IPS-20b (cell line): ENCODE data around the gene TULP4.
"Not testable (repeated sequence)": the region's sequence is repeated elsewhere in the genome, so short reads cannot be mapped to it uniquely, and the experiment has no call there.

Source experiments
- H3K27ac ChIP-seq: one replicate; pipeline ENCODE4 v1.5.1; 2013; ENCODE audit warnings: low read length
- H3K27me3 ChIP-seq: 2 replicates; pipeline ENCODE4 v1.6.1; 2013; ENCODE audit warnings: mild to moderate bottlenecking, low read length, inconsistent platforms; ENCODE audit not compliant: insufficient read depth
- H3K36me3 ChIP-seq: 2 replicates; pipeline ENCODE4 v1.6.1; 2013; ENCODE audit warnings: low read depth, mild to moderate bottlenecking, inconsistent platforms, low read length, moderate library complexity; ENCODE audit not compliant: insufficient read depth
- H3K4me1 ChIP-seq: 2 replicates; pipeline ENCODE4 v1.6.1; 2013; ENCODE audit warnings: mild to moderate bottlenecking, control low read depth, inconsistent platforms, low read length, moderate library complexity; ENCODE audit not compliant: insufficient read depth
- H3K4me3 ChIP-seq: 2 replicates; pipeline ENCODE4 v1.5.1; 2013; ENCODE audit warnings: mild to moderate bottlenecking, low read length, inconsistent platforms
- H3K9ac ChIP-seq: 2 replicates; pipeline ENCODE4 v1.6.1; 2013; ENCODE audit warnings: low read depth, mild to moderate bottlenecking, inconsistent platforms, low read length, moderate library complexity
- H3K9me3 ChIP-seq: 2 replicates; pipeline ENCODE4 v1.6.1; 2013; ENCODE audit warnings: mild to moderate bottlenecking, low read depth, low read length, inconsistent platforms; ENCODE audit not compliant: insufficient read depth

Gene TULP4

DNA sequence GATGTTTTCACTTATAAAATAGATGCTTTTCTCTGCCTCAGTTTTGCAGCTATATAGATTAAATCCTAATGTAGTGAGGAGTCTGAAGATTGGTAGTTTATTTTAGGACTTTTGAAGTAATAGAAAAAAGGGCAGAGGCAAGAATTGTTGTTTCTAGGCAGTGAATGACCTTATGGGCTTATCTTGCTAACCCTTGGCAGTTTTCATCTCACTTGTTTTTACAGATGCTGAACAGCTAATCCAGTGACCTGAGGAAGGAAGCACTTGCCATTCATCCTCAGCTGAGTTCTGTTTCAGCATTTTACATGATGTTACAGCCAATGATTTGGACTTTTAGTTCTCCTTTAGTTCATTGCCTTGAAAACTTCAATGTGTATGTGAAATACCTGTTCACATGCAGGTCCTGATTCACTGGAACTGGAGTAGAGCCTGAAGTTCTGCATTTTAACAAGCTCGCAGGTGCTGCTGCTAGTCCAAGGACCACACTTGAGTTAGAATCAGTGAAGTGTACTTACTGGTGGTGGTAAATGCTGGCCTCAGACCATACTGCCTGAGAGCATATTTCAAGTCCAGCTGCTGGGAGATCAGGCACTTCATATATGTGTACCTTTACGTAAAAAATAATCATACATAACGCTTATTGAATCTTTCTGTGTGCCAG is 86.9 kb downstream of the TULP4 start:
- Histone ChIP-seq H3K27me3 (no peaks in the 10 kb centered on the region), H3K4me3 (no peak overlapping the region), H3K27ac (no peak overlapping the region), H3K9ac (no peak overlapping the region), H3K4me1 (peaks cover 5% of the 10 kb centered on the region; the same call in 1 of the 2 replicates), H3K9me3 (peaks cover 1% of the 10 kb centered on the region; the same call in 1 of the 2 replicates), H3K36me3 (no peaks in the 10 kb centered on the region)

DNA sequence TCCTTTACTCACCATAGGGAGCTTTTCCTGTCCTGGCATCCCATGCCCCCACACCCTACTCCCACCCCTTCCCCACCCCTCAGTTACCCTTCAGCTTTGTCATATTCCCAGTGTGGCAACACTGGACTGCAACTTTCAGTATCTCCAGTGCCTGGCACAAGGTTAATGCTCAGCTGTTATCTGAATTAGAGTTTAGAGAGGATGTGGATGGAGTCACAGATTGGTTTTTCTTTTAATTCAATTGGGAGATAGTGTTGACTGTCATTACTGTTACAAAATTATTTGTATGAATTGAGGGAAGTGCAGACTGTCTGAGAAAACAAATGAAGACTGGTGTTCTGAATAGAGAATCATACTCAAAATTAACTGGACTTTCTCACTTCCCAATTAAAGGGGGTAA is 89.9 kb downstream of the TULP4 start:
- H3K36me3 ChIP-seq, result no peaks in the 10 kb centered on the region
- no peaks in the 10 kb centered on the region for H3K9me3 ChIP-seq
- no peak overlapping the region for H3K27ac ChIP-seq
- no peak overlapping the region for H3K9ac ChIP-seq
- H3K27me3 ChIP-seq, result no peaks in the 10 kb centered on the region
- no peak overlapping the region for H3K4me3 ChIP-seq
- H3K4me1 ChIP-seq, result peaks cover 5% of the 10 kb centered on the region; the same call in 1 of the 2 replicates

DNA sequence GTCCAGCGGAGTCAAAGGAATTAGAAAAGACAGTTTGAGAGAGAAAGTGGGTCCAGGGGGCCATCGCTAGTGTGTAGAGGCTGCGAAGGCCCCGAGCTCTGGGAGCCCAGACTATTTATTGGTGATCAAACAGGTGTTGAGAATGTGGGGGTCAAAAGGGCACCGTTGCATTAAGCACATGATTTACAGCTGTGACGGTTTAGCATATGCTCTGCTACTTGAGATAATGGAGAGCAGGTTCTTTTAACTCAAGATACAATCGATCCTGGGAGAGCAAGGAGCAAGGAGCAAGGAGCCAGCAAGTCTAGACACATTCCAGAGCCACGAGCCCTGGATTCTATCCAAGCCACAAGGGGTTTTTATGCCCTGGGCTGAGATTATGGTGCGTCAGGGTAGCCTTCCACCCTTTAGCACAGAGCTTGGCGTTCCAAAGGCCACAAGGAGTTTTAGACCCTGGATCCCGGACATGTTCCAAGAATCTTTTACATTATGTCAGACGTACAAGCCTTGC is 93.1 kb downstream of the TULP4 start:
- not testable (repeated sequence) for H3K9me3 ChIP-seq, H3K36me3 ChIP-seq, H3K9ac ChIP-seq, H3K27ac ChIP-seq, H3K4me3 ChIP-seq, H3K27me3 ChIP-seq, H3K4me1 ChIP-seq

DNA sequence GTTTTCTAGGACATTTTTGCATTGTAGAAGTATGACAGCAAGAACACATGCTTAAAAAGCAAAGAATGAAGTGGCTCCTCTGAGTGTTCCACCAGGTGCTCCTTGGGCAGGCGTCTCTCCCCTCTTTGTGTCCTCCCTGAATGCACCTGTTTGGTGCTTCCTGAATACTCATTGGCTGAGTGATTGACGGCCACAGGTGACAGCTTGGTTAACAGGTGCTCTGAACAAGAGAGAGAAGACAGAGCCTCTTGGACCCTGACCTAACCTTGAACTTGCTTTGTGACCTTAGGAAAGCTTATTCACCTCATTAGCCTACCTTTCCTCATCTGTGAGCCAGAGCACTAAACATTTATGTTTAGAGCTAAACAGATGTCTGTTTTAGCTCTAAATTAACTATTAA is 93.7 kb downstream of the TULP4 start:
- no peak overlapping the region for H3K9ac ChIP-seq
- H3K36me3 ChIP-seq, result no peaks in the 10 kb centered on the region
- H3K4me1 ChIP-seq, result no peaks in the 10 kb centered on the region
- H3K9me3 ChIP-seq, result no peaks in the 10 kb centered on the region
- H3K4me3 ChIP-seq, result no peak overlapping the region
- H3K27me3 ChIP-seq, result no peaks in the 10 kb centered on the region
- no peak overlapping the region for H3K27ac ChIP-seq

DNA sequence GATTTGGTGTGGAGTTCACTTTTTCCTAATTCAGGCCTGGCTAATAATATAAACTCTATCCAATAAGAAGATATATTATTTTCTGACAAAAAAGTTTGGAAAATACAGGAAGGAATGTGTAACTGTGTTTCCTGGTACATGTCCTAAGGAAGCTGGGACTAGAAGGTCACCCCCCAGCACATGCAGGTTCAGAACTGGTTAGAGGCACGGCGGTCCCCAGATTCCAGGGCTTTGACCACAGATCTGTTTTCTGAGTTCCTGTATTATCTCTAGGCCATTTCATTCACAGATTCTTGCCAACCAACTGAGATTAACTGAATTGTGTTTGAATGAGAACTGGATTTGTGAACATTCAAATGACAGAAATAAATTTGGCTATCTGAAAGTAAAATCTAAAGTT is 94.5 kb downstream of the TULP4 start:
- Histone ChIP-seq H3K9ac (no peak overlapping the region), H3K27me3 (no peaks in the 10 kb centered on the region), H3K27ac (no peak overlapping the region), H3K36me3 (no peaks in the 10 kb centered on the region), H3K4me3 (no peak overlapping the region), H3K9me3 (no peaks in the 10 kb centered on the region), H3K4me1 (no peaks in the 10 kb centered on the region)

DNA sequence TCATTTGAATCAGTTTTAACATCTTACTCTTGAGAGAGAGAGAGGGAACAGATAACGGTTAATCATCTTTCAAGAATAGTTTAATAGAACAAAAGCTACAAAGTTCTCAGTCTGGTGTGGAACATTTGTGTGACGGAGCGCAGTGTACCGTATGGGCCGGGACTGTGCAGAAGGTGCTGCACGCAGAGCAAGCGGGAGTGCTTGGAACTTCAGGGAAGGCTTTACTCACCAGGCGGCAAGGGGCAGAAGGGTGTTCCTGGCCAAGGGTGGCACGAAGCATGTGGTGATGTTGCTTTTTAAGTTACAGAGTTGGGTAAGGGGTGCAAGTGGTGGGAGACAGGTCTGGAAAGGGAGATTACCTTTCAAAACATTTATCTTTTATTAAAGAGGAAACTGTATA is 95.7 kb downstream of the TULP4 start:
- Histone ChIP-seq H3K9me3 (no peaks in the 10 kb centered on the region), H3K27ac (no peak overlapping the region), H3K36me3 (no peaks in the 10 kb centered on the region), H3K4me3 (no peak overlapping the region), H3K9ac (no peak overlapping the region), H3K4me1 (no peaks in the 10 kb centered on the region), H3K27me3 (no peaks in the 10 kb centered on the region)

DNA sequence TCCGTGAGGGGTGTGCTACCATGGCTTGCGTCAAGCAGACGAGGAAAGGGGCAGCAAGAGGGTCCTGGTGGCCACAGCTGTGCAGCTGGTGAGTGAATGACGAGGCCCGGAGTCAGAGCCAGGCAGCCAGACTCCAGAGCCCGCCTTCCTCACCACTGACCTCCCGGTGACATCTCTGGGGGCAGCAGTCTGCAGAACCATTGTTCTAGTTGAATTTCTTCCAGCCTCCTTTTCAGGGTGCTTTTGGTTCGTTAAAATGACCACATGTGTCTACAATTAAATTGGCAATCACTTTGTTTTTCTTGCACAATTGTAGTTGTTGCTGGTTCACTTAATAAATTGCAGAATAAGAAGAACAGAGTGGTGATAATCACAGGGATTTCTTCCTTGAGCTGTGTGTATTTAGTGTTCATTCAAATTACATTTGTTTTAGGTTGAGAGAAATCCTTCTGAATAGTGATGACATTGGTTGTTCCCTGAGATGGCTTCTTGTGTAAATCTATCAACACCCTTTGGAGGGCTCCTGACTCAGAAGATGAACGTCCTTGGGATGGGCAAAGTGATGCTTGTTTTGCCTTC is 96.4 kb downstream of the TULP4 start:
- no peak overlapping the region for H3K9ac ChIP-seq
- no peak overlapping the region for H3K4me3 ChIP-seq
- H3K36me3 ChIP-seq, result peaks cover 4% of the 10 kb centered on the region; the same call in 1 of the 2 replicates
- H3K27me3 ChIP-seq, result no peaks in the 10 kb centered on the region
- no peaks in the 10 kb centered on the region for H3K4me1 ChIP-seq
- no peak overlapping the region for H3K27ac ChIP-seq
- H3K9me3 ChIP-seq, result no peaks in the 10 kb centered on the region

DNA sequence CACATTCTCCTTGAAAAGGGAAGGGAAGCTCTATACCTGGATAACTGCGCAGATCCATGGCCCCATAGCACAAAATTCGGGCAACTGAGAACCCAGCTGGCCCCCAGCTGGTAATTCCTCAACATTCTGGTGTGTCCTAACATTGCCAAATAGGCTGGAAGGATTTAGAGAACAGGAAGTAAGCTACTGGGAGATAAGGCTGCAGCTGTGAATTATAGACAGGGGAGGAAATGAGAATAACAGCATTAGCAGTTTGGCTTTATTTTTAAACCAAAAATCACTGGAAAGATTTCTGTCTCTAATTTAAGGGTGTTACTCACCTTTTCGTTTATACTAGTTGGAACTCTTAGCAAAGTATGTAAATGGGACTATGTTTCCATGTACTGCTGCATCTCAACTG is 97.2 kb downstream of the TULP4 start:
- Histone ChIP-seq H3K4me3 (no peak overlapping the region), H3K27ac (no peak overlapping the region), H3K4me1 (no peaks in the 10 kb centered on the region), H3K9ac (no peak overlapping the region), H3K27me3 (no peaks in the 10 kb centered on the region), H3K36me3 (peaks cover 12% of the 10 kb centered on the region), H3K9me3 (no peaks in the 10 kb centered on the region)

DNA sequence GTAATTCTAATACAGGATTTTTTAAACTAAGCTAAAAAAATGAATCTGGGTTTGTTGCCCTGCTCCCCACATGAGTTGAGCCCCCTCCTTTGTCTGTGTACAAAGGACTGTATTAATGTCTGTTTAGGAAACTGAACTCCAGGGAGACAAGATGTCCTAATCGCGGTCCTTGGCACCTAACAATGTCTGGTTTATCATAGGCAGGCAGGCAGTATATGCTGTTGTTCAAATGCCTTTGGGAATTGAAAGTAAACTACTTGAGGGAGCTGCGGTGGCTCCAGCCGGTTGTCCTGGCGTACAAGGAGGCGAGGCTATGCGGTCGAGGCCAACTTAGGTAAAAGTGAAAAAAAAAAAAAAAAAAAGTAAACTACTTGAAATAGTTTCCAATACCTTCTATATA is 98.5 kb downstream of the TULP4 start:
- no peak overlapping the region for H3K4me3 ChIP-seq
- no peak overlapping the region for H3K27ac ChIP-seq
- H3K9ac ChIP-seq, result no peak overlapping the region
- no peaks in the 10 kb centered on the region for H3K9me3 ChIP-seq
- H3K27me3 ChIP-seq, result no peaks in the 10 kb centered on the region
- H3K36me3 ChIP-seq, result peaks cover 14% of the 10 kb centered on the region
- no peaks in the 10 kb centered on the region for H3K4me1 ChIP-seq

DNA sequence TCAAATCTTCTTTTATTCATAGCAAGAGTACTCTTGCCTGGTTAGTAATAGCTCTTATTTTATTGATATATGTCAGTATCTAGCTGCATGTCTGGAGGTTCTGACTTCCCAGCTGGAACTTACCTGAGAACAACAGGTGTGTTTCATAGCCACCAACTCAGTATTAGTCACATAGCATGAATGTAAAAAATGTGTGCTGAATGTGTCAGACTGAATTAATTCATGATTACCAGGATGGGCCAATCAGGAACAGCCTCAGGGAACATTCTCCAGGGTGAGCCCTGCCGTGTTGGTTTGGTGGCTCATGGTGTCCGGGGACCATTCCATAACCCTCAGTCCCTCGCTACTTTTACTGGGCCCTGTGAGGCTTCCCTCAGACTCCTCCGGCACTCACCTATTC is 99.7 kb downstream of the TULP4 start:
- Histone ChIP-seq H3K27ac (no peak overlapping the region), H3K27me3 (no peaks in the 10 kb centered on the region), H3K4me3 (no peak overlapping the region), H3K9me3 (no peaks in the 10 kb centered on the region), H3K9ac (no peak overlapping the region), H3K4me1 (no peaks in the 10 kb centered on the region), H3K36me3 (peaks cover 14% of the 10 kb centered on the region)

DNA sequence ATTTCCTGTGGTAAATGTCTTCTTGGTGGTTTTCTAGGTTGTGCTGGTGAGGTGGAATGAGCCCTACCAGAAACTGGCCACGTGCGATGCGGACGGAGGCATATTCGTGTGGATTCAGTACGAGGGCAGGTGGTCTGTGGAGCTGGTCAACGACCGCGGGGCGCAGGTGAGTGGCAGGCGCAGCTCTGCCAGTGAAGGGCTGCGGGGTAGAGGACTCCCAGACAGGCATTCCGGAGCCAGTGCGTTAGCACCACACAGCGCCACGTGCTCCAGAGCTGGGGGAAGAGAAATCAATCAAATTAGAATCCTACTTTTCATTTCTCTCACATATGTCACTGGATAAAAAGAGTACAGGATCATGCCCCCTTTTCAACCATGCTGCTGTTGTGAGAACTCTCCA is 100.8 kb downstream of the TULP4 start:
- Histone ChIP-seq H3K9ac (no peak overlapping the region), H3K27me3 (no peaks in the 10 kb centered on the region), H3K4me1 (no peaks in the 10 kb centered on the region), H3K27ac (no peak overlapping the region), H3K4me3 (no peak overlapping the region), H3K36me3 (peaks cover 14% of the 10 kb centered on the region), H3K9me3 (no peaks in the 10 kb centered on the region)

DNA sequence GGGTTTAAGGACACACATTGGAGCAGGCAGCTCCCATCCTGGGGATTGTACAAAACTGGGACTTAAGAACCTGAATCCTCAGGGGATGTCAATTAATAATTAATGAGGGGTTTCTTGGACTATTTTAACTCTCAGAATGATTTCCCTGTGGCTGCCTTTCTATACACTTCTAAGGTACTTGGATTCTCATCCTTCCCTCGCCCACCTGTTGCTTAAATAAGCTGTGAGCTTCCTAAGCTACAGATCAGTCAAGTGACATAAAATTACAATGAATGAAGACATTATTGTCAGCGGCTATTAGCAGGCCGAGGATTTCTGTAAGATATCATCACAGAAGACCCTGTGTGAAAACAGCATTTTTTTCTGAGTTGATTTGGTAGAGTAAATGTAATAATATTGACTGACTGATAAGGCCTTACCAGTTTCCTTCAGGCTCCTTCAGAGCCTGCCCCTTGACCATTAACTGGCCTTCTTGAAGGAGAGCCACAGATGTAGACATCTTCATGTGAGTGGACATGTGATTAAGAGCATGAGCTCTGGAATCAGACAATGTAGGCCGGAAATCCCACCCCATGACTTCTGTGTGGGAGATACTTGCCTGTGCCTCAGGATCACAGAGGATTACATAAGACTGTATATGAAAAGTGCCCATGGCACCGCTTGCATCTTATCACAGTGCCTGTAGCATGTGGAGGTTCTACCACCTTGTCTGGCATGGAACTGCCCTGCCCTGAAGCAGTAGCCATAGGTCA is 101.7 kb downstream of the TULP4 start:
- no peaks in the 10 kb centered on the region for H3K4me1 ChIP-seq

More for the DNA sequence above, 101.7 kb downstream of the TULP4 start:
- no peaks in the 10 kb centered on the region for H3K9me3 ChIP-seq
- H3K27ac ChIP-seq, result no peak overlapping the region
- H3K27me3 ChIP-seq, result no peaks in the 10 kb centered on the region
- H3K9ac ChIP-seq, result no peak overlapping the region
- H3K36me3 ChIP-seq, result peaks cover 14% of the 10 kb centered on the region
- H3K4me3 ChIP-seq, result no peak overlapping the region
